G401 (cell line): ENCODE data around the gene RABL6. TPM values are rescaled to one million over a fixed set of nuclear protein-coding genes. Genes with fewer than 3 reads are reported as not detected.

Experiments used
- DNase-seq: peaks from one replicate; pipeline ENCODE4 v3.0.0-alpha.2; 2015; ENCODE audit warnings: low spot score
- in situ Hi-C: cut with HindIII; loops from 2 replicates; pipeline ENCODE4 v1.10.0; 2016; ENCODE audit warnings: low sequenced_read_pairs, mixed read lengths
- total RNA-seq: library from RNA; depleted of rRNA; stranded (reverse); fragments of >200 nt; shearing (Covaris generic); gene quantifications from 2 replicates; pipeline ENCODE4 v1.2.3, GENCODE V29; 2014; rRNA removed

Gene RABL6
- total RNA-seq, 1 experiment from 2014 or later, result 222 TPM

DNA sequence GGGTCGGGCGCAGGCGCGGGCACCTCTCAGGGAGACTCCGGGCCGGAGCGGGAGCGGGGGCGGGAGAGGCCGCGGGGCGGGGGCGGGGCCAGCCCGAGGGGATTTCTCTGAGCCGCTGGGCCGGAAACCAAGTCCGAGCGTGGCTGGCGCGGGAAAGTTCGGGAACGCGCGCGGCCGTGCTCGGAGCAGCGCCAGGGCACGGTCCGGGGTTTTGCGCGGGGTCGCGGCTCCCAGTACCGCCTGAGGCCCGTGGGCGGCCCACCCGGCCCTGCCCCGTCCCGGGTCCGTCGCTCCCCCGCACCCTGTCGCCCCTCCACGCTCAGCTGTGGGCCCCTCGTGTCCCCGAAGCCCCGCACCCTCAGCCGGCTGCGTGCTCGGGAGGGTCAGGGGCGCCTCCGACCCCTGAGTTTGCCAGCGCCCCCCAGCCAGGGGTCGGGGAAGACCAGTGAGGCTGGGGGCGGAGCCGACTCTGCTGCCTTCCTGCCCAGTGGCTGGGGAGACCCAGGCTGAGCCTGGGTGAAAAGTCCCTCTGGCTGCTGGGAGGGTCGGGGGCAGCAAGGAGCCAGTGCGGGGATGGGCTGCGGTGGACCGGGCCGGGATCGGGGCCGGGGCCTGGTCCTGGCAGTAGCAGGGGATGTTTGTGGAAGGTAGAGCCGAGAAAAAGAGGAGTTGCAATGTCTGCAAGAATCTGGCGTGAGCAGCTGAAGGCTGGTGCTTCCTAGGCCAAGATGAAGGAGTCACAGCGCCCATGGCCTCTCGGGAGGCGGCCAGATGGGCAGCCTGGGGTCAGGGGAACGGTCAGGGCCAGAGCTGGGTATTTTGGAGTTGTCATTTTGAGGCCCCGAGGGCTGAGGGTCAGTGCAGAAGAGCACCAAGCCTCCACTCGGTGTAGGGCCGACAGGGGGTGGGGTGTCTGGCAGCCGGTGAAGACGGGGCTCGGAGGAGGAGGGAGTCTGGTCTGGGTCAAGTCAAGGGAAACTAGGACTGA lies 79.2 kb downstream of the RABL6 start:
- no peak for DNase-seq

GRCh38 chr9:136888454-136888853 lies 80.7 kb downstream of the RABL6 start:
- DNase-seq, result no peak

More for the DNA sequence above, 79.2 kb downstream of the RABL6 start:
- in situ Hi-C loops, result loop anchor here (10.0 kb wide), 1 partner anchor 48 kb away; no protein-coding TSS in a partner anchor

GRCh38 chr9:136889858-136890257 lies 82.1 kb downstream of the RABL6 start:
- DNase-seq, result no peak
- in situ Hi-C loops, result loop anchor here (10.0 kb wide), 1 partner anchor 45 kb away; no protein-coding TSS in a partner anchor

More at GRCh38 chr9:136888454-136888853, 80.7 kb downstream of the RABL6 start:
- in situ Hi-C loops, result loop anchor here (10.0 kb wide), 1 partner anchor 46 kb away; no protein-coding TSS in a partner anchor

GRCh38 chr9:136890661-136891060 lies 82.9 kb downstream of the RABL6 start:
- DNase-seq, result no peak
- in situ Hi-C loops, result no loop called here

Other genes starting within 250 kb of the RABL6 start
- 140 and 142 TPM in 2 replicates for gene EGFL7, start 145.0 kb upstream of the RABL6 start, total RNA-seq
- gene AGPAT2, start 120.5 kb upstream of the RABL6 start, total RNA-seq, result 128 and 140 TPM in 2 replicates
- gene DIPK1B, start 95.4 kb upstream of the RABL6 start, total RNA-seq, result 65.0 and 69.9 TPM in 2 replicates
- gene LCN10, start 65.0 kb upstream of the RABL6 start, total RNA-seq, result not detected in 2 replicates
- not detected in 2 replicates for gene LCN6, start 59.4 kb upstream of the RABL6 start, total RNA-seq
- gene LCN8, start 49.7 kb upstream of the RABL6 start, total RNA-seq, result not detected in 2 replicates
- gene LCN15, start 43.4 kb upstream of the RABL6 start, total RNA-seq, result not detected in 2 replicates
- 60.8 and 107 TPM in 2 replicates for gene TMEM141, start 16.6 kb upstream of the RABL6 start, total RNA-seq
- not detected in 2 replicates for gene CCDC183, start 11.6 kb upstream of the RABL6 start, total RNA-seq
- gene AJM1, start 34.5 kb downstream of the RABL6 start, total RNA-seq, result 0.49 and 1.1 TPM in 2 replicates
- 139 and 226 TPM in 2 replicates for gene PHPT1, start 41.5 kb downstream of the RABL6 start, total RNA-seq
- gene MAMDC4, start 44.4 kb downstream of the RABL6 start, total RNA-seq, result 1.9 TPM in 2 replicates
- 308 and 348 TPM in 2 replicates for gene EDF1, start 58.4 kb downstream of the RABL6 start, total RNA-seq
- 22.6 and 36.3 TPM in 2 replicates for gene TRAF2, start 78.6 kb downstream of the RABL6 start, total RNA-seq
- gene FBXW5, start 136.8 kb downstream of the RABL6 start, total RNA-seq, result 118 and 124 TPM in 2 replicates
- gene C8G, start 137.3 kb downstream of the RABL6 start, total RNA-seq, result 0.92 TPM in 1 of 2 replicates, not detected in the other
- not detected in 2 replicates for gene LCN12, start 144.3 kb downstream of the RABL6 start, total RNA-seq
- 4.7 TPM in 1 of 2 replicates, not detected in the other for gene PTGDS, start 169.6 kb downstream of the RABL6 start, total RNA-seq
- not detected in 2 replicates for gene LCNL1, start 175.0 kb downstream of the RABL6 start, total RNA-seq
- gene PAXX, start 184.5 kb downstream of the RABL6 start, total RNA-seq, result 52.2 and 79.6 TPM in 2 replicates
- gene CLIC3, start 188.6 kb downstream of the RABL6 start, total RNA-seq, result 2.1 and 6.2 TPM in 2 replicates
- 8.5 and 12.3 TPM in 2 replicates for gene ABCA2, start 220.3 kb downstream of the RABL6 start, total RNA-seq
- gene FUT7, start 224.1 kb downstream of the RABL6 start, total RNA-seq, result not detected in 2 replicates
- gene NPDC1, start 238.2 kb downstream of the RABL6 start, total RNA-seq, result 32.0 and 38.4 TPM in 2 replicates
- not detected in 2 replicates for gene ENTPD2, start 246.1 kb downstream of the RABL6 start, total RNA-seq